ENCODE measurements around the gene LSP1.

The LSP1 gene

DNA sequence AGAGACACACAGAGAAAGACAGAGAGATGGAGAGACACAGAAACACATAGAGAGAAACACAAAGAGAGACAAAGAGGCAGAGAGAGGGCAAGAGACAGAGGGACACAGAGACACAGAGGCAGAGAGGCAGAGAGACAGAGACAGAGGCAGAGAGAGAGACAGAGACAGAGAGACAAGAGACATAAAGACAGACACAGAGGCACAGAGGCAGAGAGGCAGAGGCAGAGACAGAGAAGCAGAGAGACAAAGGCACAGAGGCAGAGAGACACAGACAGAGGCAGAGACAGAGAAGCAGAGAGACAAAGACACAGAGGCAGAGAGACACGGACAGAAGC, 7.8 kb upstream of the LSP1 start:
- H3K4me3 ChIP-seq (ENCODE audit: low read length) = no peak overlapping the region

GRCh38 chr11:1845561-1846452, 7.1 kb upstream of the LSP1 start:
- DNase-seq (ENCODE audit: low read depth, low spot score) = no peak
- no peak overlapping the region for H3K4me3 ChIP-seq (ENCODE audit: low read length)

More for the DNA sequence above, 7.8 kb upstream of the LSP1 start:
- DNase-seq (ENCODE audit: low read depth, low spot score) = no peak

DNA sequence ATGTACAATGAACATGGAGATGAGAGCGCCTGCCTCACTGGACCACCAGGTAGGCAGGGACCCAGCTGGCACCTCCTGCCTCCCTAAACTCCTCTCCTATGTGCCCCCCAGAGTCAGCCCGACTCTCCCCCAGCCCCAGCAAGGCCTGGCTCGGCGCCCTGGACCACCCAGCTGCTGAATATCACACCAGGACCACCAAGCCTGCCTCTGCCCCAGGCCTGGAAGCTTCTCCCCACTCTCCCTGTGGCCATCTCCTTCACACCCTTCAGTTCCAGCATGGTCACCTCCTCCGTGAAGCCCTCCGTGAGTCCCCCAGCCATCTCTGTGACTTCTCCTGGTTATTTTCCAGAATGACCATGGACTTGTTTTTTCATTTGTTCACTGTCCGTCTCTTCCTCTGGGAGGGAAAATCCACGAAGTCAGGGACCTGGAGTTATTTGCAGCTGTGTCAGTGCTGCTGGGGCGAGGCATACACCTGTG, 6.4 kb upstream of the LSP1 start:
- no peak for DNase-seq (ENCODE audit: low read depth, low spot score)

DNA sequence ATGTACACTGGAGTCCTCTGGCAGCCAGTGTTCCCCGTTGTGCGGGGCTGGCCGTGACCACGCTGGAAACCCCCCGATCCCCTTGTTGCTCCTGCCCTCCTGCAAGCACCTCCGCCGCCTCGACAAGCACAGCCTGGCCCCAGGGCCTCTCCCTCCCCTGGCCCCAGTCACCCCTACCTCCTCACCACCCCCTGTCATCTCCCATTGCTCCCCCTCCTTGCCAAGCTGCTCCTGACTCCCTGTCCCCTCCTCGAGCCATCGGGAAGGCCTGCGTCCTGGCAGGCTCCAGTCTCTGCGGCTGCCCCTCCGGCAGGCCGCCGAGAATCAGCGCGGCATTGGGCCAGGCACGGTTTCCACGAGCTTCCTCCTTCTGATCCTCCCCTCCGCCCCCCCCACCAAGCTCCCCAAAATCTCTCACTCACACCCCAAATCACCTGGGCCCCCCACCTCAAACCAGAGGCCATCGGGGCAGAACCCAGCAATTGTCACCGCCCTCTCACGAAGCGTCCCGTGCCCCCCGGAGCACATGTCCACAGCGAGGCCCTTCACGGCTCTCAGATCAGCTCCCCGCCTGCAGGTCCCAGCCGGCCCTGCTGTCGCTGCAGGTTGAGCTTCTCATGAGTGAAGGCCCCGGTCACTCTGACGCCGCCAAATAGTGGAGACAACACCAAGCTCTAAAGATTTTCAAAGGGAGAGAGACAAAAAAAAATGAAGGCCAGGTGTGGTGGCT, 5.7 kb upstream of the LSP1 start:
- no peak for DNase-seq (ENCODE audit: low read depth, low spot score)
- H3K4me3 ChIP-seq (ENCODE audit: low read length) = no peak overlapping the region

More for the DNA sequence above, 6.4 kb upstream of the LSP1 start:
- H3K4me3 ChIP-seq (ENCODE audit: low read length) = no peak overlapping the region

DNA sequence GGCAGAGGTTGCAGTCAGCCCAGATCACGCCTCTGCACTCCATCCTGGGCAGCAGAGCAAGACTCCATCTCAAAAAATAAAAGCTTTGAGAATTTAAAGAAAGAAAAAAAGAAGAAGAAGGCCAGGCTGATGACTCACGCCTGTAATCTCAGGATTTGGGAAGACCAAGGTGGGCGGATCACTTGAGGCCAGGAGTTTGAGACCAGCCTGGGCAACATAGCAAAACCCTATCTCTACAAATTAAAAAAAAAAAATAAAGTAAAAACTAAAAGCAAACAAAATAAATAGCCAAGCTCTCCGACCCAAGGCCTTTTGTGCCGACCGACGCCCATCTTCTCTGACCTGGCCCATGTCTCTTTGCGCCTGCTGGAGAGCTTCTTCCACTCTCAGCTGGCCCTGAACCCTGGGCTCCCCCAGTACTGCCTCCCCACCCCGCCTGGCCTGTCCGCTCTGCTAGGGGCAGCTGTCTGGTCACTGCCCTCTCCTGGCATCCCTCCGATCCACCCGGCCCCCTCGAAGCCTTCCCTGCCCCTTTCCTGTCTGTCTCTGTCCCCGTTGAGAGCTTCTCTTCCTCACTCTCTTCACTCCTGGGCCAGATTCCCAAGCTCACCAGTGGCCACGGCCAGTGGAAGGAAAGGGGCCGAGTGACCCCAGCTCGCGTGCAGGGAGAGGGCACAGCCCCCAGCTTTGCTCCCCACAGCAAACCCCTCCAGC, 4.8 kb upstream of the LSP1 start:
- no peak for DNase-seq (ENCODE audit: low read depth, low spot score)
- H3K4me3 ChIP-seq (ENCODE audit: low read length) = no peak overlapping the region

DNA sequence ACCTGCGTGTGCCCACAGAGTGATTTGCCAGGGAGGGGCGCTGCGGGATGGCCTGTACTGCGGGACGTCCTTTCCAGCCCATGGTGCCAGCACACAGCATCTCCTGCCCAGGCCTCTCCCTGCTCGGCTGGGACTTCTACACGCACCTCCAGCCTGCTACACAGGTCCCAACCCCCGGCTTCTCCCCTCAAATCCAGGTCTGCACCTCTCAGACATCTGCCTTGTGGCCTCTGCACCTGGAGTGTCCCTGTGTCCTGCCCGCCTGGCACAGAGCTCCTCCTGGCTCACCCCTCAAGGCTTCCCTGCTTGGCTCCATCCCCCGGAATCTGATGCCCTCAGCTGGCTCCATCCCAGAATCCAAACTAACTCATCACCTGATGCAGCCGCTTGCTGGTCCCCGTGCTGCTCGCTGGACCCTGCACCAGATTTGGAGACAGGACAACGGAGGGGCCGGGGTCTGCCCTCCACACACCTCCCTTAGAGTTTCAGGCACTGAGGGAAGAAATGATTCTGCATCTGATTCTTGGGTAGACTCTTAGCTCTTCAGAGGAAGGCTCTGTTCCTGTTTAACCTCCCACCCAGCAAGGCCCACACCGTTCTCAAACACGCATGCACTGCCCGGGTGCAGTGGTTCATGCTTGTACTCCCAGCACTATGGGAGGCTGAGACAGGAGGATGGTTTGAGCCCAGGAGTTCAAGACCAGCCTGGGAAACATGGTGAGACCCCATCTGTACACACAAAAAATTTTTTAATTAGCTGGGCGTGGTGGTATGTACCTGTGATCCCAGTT, 4.0 kb upstream of the LSP1 start:
- no peak overlapping the region for H3K4me3 ChIP-seq (ENCODE audit: low read length)
- DNase-seq (ENCODE audit: low read depth, low spot score) = no peak

GRCh38 chr11:1851468-1852180, 1.3 kb upstream of the LSP1 start:
- no peak for DNase-seq (ENCODE audit: low read depth, low spot score)
- H3K4me3 ChIP-seq (ENCODE audit: low read length) = no peak overlapping the region

GRCh38 chr11:1852271-1852876, 510 bp upstream of the LSP1 start:
- DNase-seq (ENCODE audit: low read depth, low spot score) = no peak
- H3K4me3 ChIP-seq (ENCODE audit: low read length) = 0 out of 2 replicates have a peak overlapping the region, but pooled peaks have one; percentile 11

DNA sequence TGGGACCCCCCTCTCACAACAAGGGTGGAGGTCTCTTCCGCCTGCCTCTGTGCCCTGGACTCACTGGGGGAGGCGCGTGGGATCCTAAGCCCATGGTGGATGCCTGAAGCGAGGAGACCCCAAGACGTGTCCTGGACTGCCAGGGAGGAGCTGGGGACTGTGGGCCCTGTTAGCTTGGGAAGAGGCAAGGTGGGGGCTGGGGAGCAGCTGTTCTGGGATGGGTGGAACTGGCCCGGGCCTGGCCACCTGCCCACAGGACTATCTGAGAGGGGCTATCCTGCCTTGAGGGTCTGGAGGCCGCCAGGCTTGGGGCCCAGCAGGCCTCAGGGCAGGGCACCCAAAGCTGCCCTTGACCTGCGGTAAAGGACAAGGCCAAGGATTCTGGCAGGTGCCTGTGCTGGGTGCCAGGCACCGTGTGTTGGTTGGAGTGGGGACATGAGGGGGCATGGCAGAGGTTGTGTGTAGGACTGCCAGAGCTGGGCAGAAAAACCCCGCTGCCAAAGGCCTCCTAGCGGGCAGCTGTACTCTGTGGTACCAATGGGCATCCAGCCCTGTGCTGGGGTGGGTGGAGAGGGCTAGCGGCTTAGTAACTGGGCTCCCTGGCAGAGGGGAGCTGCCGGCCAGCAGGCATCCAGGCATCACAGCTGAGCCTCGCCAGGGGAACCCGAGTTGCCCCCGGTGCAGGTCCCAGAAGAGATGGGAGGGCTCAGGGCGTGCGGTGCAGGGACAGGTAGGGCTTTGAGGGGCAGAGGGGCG, 670 bp downstream of the LSP1 start:
- DNase-seq (ENCODE audit: low read depth, low spot score) = no peak
- no peak overlapping the region for H3K4me3 ChIP-seq (ENCODE audit: low read length)

DNA sequence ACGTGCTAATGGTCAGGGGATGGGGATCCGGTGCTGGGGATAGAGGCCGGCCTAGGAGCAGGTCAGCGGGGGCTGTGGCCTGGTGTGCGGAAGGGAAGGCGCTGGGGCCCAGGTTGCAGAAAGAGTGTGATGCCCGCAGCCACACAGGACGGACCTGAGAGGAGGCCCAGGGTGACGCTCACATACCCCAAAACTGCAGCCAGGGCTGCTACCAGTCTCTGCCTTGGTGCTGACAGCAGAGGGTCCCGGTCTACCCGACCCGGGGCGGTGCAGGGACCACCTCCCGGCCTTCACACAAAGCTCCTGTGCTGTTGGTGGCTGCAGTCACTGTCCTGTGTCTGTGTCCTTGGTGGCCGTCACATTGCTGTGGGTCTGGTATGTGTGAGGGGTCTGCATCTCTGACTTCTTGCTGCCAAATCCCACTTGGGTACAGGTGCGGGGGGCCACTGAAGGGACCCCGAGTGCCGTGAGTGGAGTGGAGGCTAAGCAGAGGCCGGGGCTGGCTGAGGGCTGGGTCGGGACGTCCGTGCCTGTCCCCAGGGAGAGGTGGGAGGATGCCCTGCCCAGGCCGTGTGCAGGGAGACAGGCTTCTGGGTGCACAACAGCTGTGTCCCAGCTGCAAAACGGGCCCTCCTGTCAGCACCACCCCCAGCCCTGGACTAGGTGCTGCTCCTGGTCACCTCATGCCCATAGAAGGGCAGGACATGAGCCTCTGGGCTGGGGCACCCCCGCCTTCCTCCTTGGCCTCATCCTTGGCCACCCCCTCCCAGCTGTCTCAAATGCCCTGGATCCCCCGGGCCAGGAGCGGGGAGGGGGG, 1.5 kb downstream of the LSP1 start:
- H3K4me3 ChIP-seq (ENCODE audit: low read length) = no peak overlapping the region
- DNase-seq (ENCODE audit: low read depth, low spot score) = no peak

DNA sequence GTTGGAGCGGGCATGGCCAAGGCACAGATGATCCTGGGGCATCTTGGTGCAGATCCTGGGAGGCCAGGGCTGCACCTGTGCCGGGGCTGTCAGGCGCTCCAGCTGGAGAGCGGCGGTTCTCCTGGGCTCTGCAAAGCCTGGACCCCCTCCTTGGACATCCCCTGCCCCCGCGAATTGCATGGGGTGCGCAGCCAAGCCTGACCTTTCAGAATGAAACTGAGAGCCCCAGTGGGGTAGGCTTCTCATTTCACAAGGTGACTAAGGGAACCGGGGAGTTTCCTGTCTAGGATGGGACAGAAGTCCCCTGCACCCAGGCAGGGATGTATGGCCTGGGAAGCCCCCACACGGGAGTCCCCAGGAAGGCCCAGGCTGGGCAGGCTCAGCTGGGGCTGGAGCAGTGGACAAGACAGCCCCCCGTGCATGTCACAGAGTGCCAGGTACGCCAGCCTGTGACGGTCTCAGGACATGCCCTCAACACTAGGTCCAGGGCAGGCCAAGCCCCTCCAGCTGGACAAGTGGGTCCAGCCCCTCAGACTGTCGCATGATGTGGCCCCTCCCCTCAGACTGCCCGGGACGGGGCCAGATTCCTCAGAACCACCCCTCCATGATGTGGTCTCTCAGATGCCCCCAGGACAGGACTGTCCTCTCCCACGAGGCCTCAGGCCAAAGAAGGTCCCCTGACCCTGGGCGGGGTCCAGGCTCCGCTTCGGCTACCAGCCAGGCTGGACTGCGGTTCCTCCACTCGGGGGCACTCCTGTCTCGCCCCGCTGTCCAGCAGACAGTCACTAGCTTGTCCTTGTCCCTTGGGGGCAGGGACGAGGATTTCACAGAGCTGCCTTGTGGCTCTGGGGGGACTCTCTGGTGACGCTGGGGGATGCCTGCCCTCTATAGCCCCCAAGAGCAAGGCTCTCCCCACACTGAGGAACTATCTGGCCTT, 2.3 kb downstream of the LSP1 start:
- H3K4me3 ChIP-seq (ENCODE audit: low read length) = no peak overlapping the region
- DNase-seq (ENCODE audit: low read depth, low spot score) = no peak

DNA sequence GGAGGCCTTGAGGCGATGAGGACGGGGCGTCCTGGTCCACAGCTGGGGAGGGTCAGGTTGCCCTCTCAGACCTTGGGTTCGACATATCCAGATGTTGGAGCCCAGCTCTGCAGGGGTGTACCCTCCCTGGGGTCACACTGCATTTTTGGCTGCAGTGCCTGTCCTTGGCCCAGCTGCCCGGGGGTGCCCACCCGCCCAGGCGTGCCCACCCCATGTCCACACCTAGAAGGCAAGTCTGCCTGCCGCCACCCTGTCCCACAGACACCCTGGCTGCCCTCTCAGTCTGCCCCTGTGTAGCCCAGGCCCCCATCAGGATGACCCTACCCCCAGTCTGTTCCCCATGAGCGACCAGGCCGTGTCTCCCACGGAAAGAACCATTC, 3.0 kb downstream of the LSP1 start:
- H3K4me3 ChIP-seq (ENCODE audit: low read length) = no peak overlapping the region
- no peak for DNase-seq (ENCODE audit: low read depth, low spot score)

- no peak for DNase-seq (ENCODE audit: low read depth, low spot score)
- no peak overlapping the region for H3K4me3 ChIP-seq (ENCODE audit: low read length)
Observed at GRCh38 chr11:1856306-1857005, 3.6 kb downstream of the LSP1 start.

DNA sequence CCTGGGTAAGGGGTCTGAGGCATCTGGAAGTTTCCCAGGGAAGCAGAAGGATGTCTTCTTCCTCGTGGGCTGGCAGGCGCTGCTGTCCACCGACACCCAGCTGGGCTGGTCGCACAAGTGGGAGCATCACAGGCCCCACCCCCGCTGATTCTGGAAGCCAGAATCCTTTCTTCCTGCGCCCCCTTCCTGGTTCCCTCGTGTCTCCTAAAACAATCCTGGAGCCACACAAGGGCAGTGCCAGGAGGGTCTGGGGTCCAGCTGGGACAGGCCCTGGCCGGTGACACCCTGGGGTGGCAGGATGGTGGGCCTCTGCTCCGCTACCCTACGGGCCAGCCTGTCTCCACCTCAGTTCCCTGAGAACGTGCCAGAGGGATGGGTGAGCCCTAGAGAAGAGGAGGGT, 4.2 kb downstream of the LSP1 start:
- no peak overlapping the region for H3K4me3 ChIP-seq (ENCODE audit: low read length)
- DNase-seq (ENCODE audit: low read depth, low spot score) = no peak

GRCh38 chr11:1858154-1858553, 5.3 kb downstream of the LSP1 start:
- no peak for DNase-seq (ENCODE audit: low read depth, low spot score)

More at GRCh38 chr11:1858154-1858553, 5.3 kb downstream of the LSP1 start:
- H3K4me3 ChIP-seq (ENCODE audit: low read length) = no peak overlapping the region
